ENCODE measurements around the gene SYNE2.
"Not testable (repeated sequence)": the region's sequence is repeated elsewhere in the genome, so short reads cannot be mapped to it uniquely, and the experiment has no call there.

SYNE2 gene

GRCh38 chr14:64035143-64035542, 182.3 kb downstream of the SYNE2 start:
- DNase-seq: no peak

- DNase-seq: not testable (repeated sequence)
Measured at GRCh38 chr14:64037869-64038745, 185.3 kb downstream of the SYNE2 start.

- DNase-seq: no peak
Measured at GRCh38 chr14:64038841-64039542, 186.2 kb downstream of the SYNE2 start.

DNA sequence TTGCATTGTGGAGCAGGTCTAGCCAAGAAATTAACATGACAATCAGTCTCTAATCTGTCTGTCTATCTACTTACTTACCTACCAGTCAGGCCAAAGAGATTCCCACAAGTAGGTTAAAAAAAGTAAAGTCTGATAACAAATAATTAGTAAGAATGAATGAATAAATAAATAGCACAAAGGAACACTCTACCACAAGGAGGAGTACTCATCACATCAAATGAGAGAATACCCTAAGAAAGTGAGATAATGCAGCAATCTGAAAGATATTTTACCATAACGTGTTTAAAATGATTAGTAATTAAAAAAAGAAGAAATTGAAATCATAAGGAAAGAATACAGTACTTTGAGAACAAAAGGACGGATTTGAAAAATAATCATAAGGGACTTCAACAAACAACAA, 187.2 kb downstream of the SYNE2 start:
- no peak for DNase-seq

GRCh38 chr14:64043296-64043695, 190.5 kb downstream of the SYNE2 start:
- not testable (repeated sequence) for DNase-seq

GRCh38 chr14:64045091-64045490, 192.3 kb downstream of the SYNE2 start:
- DNase-seq: no peak

DNA sequence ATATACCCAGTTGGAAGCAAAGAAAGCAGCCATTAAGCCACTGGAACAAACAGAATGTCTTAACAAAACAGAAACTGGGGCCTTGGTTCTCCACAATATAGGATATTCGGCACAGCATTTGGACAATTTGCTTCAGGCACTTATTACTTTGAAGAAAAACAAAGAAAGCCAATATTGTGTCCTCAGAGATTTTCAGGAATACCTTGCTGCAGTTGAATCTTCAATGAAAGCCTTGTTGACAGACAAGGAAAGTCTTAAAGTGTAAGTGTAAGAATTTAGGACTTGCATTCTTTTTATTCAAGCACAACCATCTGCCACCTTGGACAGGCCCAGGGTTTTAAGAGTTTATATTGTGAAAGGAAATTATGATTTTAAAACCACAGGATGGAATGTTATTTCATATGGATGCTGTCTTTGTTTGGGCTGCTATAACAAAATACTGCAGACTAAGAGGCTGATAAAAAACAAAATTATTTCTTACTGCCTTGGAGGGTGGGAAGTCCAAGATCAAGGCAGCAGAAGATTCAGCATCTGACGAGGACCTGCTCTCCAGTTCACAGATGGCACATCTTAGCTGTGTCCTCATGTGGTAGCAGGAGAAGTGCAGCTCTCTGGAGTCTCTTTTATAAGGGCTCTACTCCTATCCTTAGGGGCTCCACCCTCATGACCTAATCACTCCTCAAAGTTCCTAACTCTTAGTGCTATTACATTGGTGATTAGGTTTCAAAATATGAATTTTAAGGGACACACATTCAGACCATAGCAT, 197.0 kb downstream of the SYNE2 start:
- DNase-seq: no peak

GRCh38 chr14:64053694-64054669, 201.2 kb downstream of the SYNE2 start:
- DNase-seq: no peak

DNA sequence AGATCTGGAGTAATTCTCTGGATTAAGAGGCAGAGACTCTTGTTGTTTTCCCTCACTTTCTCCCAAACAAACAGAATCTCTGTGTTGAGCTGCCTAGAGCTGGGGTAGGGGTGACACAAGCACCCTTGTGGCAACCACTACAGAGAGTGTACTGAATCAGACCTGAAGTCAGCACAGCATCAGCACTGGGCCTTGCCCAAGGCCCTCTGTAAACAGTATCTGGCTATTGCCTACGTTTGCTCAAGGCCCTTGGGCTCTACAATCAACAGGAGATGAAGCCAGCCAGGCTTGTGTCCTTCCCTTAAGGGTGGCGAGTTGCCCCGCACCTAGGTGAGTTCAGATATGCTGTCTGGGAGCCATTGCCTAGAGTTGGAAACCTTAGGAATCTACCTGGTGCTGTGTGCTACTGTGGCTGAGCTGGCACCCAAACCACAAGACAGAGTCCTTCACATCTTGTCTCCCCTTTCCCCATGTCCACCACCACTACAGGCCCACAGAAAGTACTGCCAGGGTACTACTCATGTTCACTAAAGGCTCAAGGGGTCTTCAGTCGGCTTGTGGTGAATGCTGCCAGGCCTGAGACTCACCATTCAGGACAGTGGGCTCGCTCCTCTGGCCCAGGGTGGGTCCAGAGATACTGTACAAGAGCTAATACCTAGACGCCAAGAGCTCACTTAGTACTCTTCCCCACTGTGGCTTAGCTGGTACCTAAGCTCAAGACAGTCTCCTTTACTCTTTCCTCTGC, 206.8 kb downstream of the SYNE2 start:
- no peak for DNase-seq

DNA sequence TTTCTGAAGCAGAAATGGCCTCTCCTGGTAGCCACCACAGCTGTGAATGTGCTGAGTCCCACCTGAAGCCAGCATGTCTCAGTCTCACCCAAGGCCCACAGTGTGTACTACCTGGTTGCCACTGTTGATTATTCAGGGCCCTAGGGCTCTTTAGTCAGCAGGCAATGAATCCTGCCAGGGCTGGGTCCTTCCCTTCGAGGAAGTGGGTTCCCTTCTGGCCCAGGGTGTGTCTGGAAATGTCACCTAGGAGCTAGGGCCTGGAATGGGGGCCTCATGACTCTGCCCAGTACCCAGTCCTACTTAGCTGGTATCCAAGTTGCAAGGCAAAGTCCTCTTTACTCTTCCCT, 207.4 kb downstream of the SYNE2 start:
- DNase-seq: no peak

DNA sequence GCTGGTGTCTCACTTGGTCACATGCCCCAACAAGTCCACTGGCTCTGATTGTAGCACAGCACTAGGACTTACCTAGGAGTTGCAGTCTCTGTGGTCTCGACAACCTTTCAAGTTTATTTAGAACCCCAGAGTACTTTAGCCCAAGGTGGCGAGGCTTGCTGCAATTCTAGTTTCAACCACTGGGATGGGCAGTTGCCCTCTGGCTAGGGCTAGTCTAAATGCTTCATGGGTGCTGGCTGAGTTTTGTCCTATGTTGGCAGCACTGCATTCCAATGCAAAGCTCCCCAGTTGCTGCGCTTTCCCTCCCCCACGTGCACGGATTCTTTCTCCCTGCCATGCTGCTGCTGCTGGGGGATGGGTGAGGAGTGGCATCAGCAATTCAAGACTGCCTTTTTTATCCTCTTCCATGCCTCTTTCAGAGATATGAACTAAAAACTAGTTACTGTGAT, 207.9 kb downstream of the SYNE2 start:
- DNase-seq: no peak

DNA sequence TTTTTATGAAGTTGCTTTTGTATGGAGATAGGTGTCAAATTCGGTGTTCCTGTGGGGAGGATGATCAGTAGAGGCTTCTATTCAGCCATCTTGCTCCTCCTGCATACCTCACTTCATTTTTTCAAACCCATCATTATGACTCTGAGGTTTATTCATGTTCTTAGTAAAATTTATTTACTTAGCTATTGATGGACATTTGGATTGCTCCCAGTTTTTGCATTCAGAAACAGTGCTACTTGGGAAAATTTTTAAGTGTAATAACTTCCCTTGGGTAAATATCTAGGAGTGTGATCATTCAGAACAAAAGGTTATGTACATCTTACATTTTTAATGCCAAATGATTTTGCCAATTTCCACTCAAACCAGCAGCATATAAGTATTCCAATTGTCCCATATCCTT, 208.3 kb downstream of the SYNE2 start:
- no peak for DNase-seq

DNA sequence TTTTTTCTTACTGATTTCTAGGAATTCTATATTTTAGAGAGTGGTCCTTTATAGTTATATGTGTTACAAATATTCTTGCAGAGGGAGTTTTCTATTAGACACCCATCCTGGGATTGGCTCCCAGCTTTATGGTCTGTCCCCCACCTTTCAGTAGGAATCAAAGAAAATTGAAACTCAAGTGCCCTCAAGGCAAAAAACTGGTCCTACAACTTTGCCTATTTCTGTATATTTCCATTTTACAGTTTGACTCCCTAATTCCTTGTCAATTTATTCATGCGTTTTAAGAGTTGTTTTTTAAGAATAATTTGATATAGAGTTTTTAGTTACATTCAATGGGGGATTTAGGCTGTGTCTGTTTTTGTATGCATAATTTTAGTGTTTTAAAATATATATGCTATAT, 208.9 kb downstream of the SYNE2 start:
- no peak for DNase-seq

- no peak for DNase-seq
Measured at GRCh38 chr14:64062381-64063115, 209.7 kb downstream of the SYNE2 start.

- DNase-seq: no peak
Measured at GRCh38 chr14:64064447-64064846, 211.6 kb downstream of the SYNE2 start.

DNA sequence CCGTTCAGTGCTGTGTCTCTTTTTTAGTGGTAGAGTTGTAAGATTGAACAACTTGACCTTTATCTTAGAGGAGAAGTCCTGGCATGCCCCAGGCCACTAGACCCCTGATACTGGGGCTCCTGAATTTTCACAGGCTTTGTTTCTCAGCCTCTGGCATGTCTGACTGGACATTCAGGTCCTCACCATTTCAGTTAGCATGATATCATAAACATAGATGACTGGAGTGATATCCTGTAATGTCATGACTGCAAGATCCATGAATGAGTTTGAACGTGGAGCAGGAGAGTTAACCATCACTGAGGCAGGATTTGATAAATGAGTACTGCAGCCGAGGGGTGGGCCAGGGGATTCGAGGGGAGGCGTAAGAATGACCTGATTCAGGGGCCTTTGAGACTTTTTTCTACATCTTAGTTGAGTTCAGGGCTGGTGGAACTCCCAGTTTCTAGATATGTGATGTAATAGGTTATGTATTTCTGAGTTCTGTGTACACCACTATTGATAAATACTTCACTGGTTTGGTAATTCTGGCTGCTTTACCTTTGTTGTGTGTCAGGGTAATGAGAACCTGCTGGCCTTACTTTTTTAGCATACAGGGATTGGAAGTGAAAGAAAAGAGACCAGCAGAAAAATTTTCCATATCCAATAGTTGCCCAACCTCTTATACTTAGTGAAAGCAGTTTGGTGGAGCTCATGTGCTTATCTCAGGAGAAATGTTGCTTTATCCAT, 217.0 kb downstream of the SYNE2 start:
- no peak for DNase-seq

- no peak for DNase-seq
Measured at GRCh38 chr14:64074961-64075612, 222.3 kb downstream of the SYNE2 start.

DNA sequence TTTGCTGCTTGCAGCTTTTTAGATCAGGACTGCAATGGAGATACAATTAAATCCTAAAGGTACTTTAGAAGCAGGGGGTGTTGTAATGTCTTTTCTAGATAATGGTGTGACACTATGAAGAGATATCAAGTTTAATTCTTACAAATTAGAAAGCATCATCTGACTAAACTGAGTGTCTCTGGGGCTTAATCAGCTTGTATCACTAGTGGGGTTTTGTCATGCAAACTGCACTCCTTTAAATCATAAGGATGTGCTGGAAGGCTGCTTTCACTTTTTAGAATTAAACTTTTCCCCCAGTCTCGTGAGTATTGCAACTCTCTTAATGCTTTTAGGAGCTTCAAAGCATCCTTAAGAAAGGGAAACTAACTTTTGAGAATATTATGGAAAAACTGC, 222.8 kb downstream of the SYNE2 start:
- DNase-seq: no peak

DNA sequence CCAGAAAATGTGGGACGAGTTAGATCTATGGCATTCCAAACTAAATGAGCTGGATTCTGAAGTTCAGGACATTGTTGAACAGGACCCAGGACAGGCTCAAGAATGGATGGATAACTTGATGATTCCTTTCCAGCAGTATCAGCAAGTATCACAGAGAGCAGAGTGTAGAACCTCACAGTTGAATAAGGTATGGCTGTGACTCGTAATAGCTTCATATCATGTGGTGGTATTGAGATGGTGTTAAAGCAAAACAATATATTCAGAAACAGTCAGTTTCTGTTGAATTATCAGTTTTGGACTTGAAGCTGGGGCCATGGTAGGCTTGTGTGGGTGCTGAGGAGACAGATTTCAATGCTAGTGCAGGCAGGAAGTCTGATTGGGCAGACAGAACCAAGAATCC, 227.6 kb downstream of the SYNE2 start:
- no peak for DNase-seq

All from GF-D8 (cell line).